Measurements from ENCODE around the gene RAB30. TPM values are rescaled to one million over a fixed set of nuclear protein-coding genes. Genes with fewer than 3 reads are reported as not detected.

Gene RAB30
- total and polyA plus RNA-seq, 9 of the 15 experiments (the other 6 are each of a cell fraction or from before 2014, with no cell fraction given) = 0.29 to 1.3 (median 1.0) TPM

- DNase-seq (ENCODE audit: extremely low read depth in 1 of 4, low spot score in 3 of 4) (no peak), ATAC-seq (no peak), FAIRE-seq (no peak)
- no peaks in the 10 kb centered on the region for H4K20me1 ChIP-seq (replicated peaks; ENCODE audit: control insufficient read depth, insufficient read depth, low read length)
- 80% methylated on average over 1 of the region's 1 CpG for WGBS (ENCODE audit: insufficient coverage, low coverage, missing lambda C conversion rate)
- ChIA-PET CTCF (ENCODE audit: low intra/inter-chr PET ratio) (no interaction called here), POLR2A (interaction anchor here (0.9 kb wide), 1 partner anchor 11 kb away, joined by 3 read pairs; no protein-coding TSS in a partner anchor)
- no peaks in the 10 kb centered on the region for H3K9me3 ChIP-seq (replicated peaks; ENCODE audit: control insufficient read depth, insufficient read depth, low read depth, low read length)
- no peak overlapping the region for H3K27ac ChIP-seq (ENCODE audit: extremely low read depth, low read depth, low read length)
- H3K9ac ChIP-seq (ENCODE audit: insufficient read depth in 1 of 2, low read depth in 2 of 2, low read length in 2 of 2) = no peak overlapping the region
- H3K9me1 ChIP-seq (ENCODE audit: control insufficient read depth, insufficient read depth, low read length) = no peaks in the 10 kb centered on the region
- H3K4me2 ChIP-seq (ENCODE audit: insufficient read depth, low read length) = no peak overlapping the region
- intact Hi-C loops (cut with micrococcal nuclease) = no loop called here
- peaks cover 59% of the 10 kb centered on the region for H3K36me3 ChIP-seq (ENCODE audit: control insufficient read depth, insufficient read depth, low read length)
- H3K4me3 ChIP-seq = no peak overlapping the region
- in situ Hi-C loops (cut with MboI) = loop anchor here (25.0 kb wide), 1 partner anchor 734 kb away; no protein-coding TSS in a partner anchor
- H3K4me1 ChIP-seq (replicated peaks in 1 of 2; ENCODE audit: control insufficient read depth in 2 of 2, insufficient read depth in 2 of 2, low read length in 2 of 2) = 0 out of 5 replicates have a peak, but pooled peaks cover 0 to 1% of the 10 kb centered on the region in 2 experiments
- no peaks in the 10 kb centered on the region for H3K27me3 ChIP-seq (ENCODE audit: control insufficient read depth in 2 of 2, insufficient read depth in 2 of 2, low read length in 2 of 2)
- BruUV-seq (replicated peaks) = no TSS peak
- peaks cover 17% of the 10 kb centered on the region for H3K79me2 ChIP-seq (ENCODE audit: control insufficient read depth, insufficient read depth, low read length)
- H2AFZ ChIP-seq (ENCODE audit: low read depth, low read length) = no peak overlapping the region
- no peak for TF ChIP-seq ELK1 (CRISPR knock-in tag; IDR thresholded peaks at IDR 0.05)
- no peak for TF ChIP-seq HNRNPUL1 (IDR thresholded peaks at IDR 0.05; ENCODE audit: low read length)
- no peak for TF ChIP-seq ZZZ3 (IDR thresholded peaks at IDR 0.05)
- TF ChIP-seq RFX7 (CRISPR knock-in tag; IDR thresholded peaks at IDR 0.05) = no peak
- no peak for TF ChIP-seq BCOR (IDR thresholded peaks at IDR 0.05)
- no peak for TF ChIP-seq ZNF384 (IDR thresholded peaks at IDR 0.05; ENCODE audit: low read depth, low read length)
- no peak for TF ChIP-seq FOS (IDR thresholded peaks at IDR 0.05; ENCODE audit: extremely low read depth, insufficient read length)
- TF ChIP-seq, protein P1, sequence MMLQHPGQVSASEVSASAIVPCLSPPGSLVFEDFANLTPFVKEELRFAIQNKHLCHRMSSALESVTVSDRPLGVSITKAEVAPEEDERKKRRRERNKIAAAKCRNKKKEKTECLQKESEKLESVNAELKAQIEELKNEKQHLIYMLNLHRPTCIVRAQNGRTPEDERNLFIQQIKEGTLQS (IDR thresholded peaks at IDR 0.05) = no peak
- TF ChIP-seq, protein P1 (CRISPR knock-in tag; conservative IDR thresholded peaks at IDR 0.05) = no peak
- TF ChIP-seq GABPB2 (CRISPR knock-in tag; conservative IDR thresholded peaks at IDR 0.05) = no peak
- TF ChIP-seq PHF21A (IDR thresholded peaks at IDR 0.05; ENCODE audit: borderline replicate concordance, low read depth) = no peak
- TF ChIP-seq FOXP4 (CRISPR knock-in tag; IDR thresholded peaks at IDR 0.05; ENCODE audit: borderline replicate concordance) = no peak
- no peak for TF ChIP-seq TEAD2 (tag; IDR thresholded peaks at IDR 0.05)
- no peak for TF ChIP-seq HNRNPH1 (optimal IDR thresholded peaks at IDR 0.05; ENCODE audit: low read depth, low read length)
- no peak for TF ChIP-seq FOXJ3 (CRISPR knock-in tag; IDR thresholded peaks at IDR 0.05)
- TF ChIP-seq POU5F1 (IDR thresholded peaks at IDR 0.05; ENCODE audit: borderline replicate concordance, low read depth, low read length, partially characterized antibody) = no peak
- TF ChIP-seq, protein P2, sequence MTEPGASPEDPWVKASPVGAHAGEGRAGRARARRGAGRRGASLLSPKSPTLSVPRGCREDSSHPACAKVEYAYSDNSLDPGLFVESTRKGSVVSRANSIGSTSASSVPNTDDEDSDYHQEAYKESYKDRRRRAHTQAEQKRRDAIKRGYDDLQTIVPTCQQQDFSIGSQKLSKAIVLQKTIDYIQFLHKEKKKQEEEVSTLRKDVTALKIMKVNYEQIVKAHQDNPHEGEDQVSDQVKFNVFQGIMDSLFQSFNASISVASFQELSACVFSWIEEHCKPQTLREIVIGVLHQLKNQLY (CRISPR knock-in tag; conservative IDR thresholded peaks at IDR 0.05) = no peak
- TF ChIP-seq LCOR (CRISPR knock-in tag; IDR thresholded peaks at IDR 0.05) = no peak
- TF ChIP-seq FOXK2 (conservative IDR thresholded peaks at IDR 0.05 in 1 of 2, IDR thresholded peaks at IDR 0.05 in 1 of 2; ENCODE audit: low read depth in 2 of 2) = no peak
- no peak for TF ChIP-seq ESRRB (CRISPR knock-in tag; IDR thresholded peaks at IDR 0.05; ENCODE audit: borderline replicate concordance)
These were observed 6.6 kb upstream of the RAB30 start for GRCh38 chr11:83078269-83078668.
